Left renal pelvis (tissue), 4 donors: Measurements from ENCODE around the gene GPR6. TPM values are rescaled to one million over a fixed set of nuclear protein-coding genes. Genes with fewer than 3 reads are reported as not detected.

Source experiments
- DNase-seq, 4 donors: peaks; one replicate each; pipeline ENCODE4 v3.0.0-alpha.2; 2013; ENCODE audit warnings: low read depth in 4 of 4, low spot score in 3 of 4
- polyA plus RNA-seq, 4 donors: library from polyadenylated mRNA; unstranded; fragments of 120-200 nt; gene quantifications; one replicate each; pipeline ENCODE4 v1.2.1, GENCODE V29; 2013; ENCODE audit not compliant: insufficient read length in 4 of 4

The GPR6 gene, protein sequence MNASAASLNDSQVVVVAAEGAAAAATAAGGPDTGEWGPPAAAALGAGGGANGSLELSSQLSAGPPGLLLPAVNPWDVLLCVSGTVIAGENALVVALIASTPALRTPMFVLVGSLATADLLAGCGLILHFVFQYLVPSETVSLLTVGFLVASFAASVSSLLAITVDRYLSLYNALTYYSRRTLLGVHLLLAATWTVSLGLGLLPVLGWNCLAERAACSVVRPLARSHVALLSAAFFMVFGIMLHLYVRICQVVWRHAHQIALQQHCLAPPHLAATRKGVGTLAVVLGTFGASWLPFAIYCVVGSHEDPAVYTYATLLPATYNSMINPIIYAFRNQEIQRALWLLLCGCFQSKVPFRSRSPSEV
- not detected for polyA plus RNA-seq

DNA sequence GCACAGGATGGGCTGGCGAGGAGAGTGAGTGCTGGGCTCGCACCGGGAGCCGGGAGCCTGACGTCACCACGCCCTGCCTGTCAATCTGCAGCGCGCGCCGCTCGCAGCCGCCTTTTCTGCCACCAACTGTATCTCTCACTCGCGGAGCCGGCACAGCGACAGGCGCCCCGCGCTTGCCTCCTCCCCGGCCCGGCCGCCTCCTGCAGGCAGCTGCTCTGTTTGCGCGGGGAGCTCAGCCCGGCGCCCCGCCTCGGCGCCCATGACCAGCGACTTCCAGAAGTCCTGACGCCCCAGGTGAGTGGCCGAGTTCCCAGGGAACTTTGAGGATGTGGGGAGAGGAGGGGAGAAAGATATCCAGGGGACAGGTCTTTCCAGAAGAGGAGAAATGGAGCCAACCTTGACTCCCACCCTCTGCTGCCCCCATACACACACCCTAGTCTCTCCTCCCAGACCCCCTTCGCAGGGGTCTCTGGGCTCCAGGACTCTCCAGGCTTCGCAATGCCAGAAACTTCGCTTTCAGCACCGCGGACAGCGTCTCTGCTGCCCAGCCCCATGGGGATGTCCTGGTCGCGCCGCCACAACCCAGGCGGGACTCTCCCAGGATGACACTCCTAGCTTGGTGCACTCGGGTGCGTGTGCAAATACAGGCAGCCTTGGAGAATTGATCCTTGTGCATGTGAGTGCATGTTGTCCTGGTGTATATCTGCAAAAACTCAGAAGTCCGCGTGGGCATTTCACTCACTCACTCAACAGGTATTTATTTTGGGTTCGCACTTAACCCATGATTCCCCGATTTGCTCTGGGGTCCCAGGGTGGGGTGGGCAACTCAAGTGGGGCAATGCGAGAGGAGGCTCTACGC lies at the start of gene GPR6:
Gene GPR6, plus strand, starts transcription at position 138 of the 859 bp plus-strand sequence. CDS start 802 bp downstream, outside the sequence.
- DNase-seq, result peak; percentile 55 to 79 (median 62)

DNA sequence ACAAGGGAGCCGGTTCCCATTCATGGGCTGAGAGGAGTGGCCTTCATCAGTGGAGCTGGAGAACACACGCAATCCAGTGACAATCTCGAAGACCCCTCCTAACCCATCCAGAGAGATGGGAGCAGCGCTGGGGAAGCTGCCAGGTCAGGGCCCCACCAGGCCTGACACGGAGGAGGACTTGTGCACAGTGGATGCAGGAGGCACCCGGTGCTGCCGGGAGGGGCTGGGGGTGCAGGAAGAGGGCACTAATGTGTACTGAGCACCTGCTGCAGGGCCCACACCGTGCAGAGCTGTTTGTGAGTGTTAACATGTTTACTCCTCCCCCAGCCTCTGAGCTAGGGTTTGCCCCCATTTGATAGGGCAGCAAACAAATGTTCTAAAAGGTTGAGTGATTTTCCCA lies 43.8 kb upstream of the GPR6 start:
- no peak for DNase-seq

DNA sequence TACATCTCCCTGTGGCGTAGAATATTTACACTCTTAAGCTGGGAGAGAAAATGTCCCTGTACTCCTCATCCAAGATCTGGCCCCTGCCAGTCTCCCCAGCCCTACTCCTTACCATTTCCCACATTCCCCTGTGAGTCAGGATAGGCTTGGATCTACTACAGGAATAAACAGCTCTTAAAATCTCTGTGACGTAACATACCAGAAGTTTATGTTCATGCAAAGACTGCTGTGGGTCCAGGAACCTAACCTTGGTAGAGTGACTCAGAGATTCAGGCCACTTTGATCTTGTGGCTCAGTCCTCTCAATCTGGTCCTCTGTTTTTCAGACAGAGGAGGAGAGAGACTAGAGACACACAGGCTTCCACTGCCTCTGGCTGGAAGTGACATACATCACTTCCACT lies 38.5 kb upstream of the GPR6 start:
- DNase-seq, result no peak

DNA sequence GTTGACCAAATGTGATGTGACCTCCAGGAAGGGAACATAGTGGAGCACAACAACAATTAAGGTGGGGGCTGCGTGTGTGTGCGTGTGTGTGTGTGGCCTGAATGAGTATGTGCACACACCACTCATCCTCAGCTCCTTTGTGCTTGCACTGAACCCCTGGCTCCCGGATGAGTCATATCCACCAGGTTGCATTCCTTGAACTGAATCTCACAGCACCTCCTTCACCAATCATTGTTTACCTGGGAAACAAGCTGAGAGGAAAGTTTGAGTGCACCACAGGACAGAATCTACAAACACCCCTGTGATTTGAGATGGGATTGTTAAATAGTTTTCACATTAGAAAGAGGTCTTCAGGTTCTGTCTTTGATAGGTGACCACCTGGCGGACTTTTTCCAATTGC lies 33.7 kb upstream of the GPR6 start:
- DNase-seq, result no peak

DNA sequence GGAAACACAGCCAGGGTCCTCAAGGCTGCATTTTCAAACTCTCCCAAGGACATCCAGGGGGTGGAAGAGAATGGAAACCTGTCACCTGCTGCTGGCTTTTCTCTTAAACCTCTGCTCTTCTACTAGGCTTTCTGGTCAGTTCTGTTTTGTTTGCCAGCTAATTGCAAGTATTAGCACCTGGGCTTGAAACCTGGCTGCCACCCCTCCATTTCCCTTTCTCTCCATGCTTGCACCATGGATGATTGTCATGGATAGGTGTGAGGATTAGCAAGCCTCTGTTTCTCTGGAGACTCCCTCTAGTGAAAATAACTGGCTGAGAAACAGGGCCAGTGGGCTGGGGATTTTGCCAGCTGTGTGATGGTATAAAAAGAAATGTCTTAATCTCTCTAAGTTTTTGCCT lies 33.0 kb upstream of the GPR6 start:
- no peak for DNase-seq

DNA sequence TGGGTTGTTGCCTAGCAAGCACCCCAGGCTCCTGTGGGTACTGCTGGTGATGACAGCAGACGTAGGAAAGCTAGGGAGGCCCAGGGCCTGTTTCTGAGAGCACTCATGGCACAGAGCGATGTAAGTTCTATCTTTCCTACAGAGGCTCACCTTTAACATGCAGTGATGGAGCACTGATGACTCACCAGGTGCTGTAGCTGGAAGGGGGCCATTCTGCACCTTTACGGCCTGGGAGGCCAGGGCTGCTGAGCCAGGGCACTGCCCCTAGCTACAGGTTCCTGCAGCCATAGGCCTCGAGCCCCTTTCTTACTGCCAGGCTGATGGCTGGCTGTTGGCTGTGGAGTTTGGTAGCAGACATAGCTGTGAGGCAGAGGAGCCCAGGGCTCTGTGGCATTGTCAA lies 31.1 kb upstream of the GPR6 start:
- DNase-seq, result no peak

DNA sequence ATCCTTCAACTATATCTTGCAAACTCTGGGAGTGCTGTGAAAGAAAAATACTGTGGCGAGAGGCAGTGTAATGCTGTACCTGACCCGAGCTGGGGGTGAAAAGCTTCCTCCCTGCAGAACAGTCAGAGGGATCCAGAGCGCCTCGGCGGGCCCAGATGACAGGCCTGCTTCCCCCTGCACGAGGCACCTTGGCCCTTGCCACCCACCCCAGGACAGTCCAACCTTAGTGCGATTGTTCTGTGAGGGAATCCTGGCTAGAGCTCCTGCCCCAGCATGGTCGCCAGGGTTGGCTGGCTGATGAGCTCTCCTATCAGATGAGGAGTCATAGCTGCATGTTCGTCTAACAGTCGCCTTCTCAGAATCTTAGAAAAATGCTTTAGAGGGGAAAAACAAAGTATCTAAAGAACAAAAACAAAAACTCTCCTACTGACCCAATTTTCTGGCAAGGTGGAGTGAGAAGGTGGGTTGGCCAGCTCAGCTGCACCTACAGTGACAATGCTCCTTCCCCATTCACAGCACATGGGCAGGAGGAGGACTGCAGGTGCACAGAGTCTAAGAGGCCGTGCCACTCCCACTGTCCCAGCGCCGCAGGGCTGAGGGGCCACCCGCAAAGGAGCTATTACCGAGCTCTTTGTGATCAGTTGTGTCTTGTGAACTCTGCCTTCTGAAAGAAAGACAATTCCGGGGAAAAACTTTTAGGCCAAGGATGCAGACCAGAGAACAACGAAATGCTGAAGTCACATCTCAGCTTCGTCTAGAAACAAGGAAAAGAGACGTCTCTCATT lies 28.6 kb upstream of the GPR6 start:
- DNase-seq, result no peak

DNA sequence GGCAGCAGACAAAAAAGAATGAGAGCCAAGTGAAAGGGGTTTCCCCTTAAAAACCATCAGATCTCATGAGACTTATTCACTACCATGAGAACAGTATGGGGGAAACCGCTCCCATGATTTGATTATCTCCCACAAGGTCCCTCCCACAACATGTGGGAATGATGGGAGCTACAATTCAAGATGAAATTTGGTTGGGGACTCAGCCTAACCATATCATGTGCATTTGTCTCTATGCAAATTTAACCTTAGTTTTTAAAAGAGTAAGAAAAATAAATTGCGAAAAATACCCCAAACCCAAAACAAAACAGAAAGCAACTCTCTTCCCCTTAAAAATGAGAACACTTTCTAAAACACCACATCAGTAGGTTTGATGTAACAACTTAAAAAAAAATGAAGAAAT lies 22.6 kb upstream of the GPR6 start:
- DNase-seq, result no peak

DNA sequence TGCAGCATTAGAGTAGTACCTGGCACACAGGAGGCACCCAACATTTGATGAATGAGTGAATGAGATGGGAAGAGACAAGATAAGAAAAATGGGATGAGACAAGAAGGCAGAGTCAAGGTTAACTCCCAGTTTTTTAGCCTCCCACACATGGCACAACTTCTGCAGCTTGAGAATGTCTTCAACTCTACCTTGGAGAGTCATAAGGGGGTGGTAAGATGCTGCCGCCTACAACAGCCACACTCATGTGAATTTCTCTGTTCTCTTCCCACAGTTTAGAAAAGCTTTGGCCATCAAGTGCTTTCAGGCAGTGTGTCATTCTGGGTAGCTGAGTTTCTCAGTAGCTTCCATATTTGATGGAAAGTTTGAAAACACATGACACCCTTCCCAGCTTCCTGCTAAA lies 19.5 kb upstream of the GPR6 start:
- DNase-seq, result no peak

DNA sequence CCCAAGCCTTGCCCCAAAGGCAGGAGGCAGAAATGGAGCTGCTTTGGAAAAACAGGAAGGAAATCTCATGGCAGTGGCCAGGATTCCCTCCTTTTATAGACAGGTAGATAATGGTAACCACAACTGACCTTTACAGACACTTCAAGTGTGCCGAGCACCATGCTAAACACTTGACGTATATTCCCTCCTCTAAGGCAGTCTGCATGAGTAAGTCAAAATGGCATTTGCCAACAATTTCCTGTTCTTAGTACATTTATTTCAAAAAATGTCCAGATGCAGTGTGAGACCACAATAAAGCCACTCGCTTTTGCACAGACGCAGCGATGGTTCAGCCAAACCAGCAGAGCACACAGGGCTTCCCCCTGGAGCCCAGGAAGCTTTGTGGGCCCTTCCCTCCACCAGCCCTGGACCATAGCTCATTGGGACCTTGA lies 16.5 kb upstream of the GPR6 start:
- no peak for DNase-seq

DNA sequence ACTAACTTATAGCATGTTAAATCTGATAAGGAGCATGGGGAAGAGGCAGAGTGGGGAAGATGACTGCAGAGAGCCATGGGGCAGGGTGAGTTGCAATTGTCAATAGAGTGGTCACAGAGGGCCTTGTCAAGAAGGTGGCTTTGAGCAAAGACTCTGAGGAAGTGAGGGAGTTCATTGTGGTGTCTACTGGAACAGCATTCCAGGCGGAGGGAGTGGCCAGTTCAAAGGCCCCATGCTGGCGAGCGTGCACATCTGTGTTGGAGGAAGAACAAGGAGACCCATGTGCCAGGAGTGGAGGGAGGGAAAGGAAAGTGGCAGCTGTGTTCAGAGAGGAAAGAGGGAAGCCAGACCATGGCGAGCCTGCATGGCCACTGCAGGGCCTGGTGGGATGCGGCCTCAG lies 15.8 kb upstream of the GPR6 start:
- no peak for DNase-seq

DNA sequence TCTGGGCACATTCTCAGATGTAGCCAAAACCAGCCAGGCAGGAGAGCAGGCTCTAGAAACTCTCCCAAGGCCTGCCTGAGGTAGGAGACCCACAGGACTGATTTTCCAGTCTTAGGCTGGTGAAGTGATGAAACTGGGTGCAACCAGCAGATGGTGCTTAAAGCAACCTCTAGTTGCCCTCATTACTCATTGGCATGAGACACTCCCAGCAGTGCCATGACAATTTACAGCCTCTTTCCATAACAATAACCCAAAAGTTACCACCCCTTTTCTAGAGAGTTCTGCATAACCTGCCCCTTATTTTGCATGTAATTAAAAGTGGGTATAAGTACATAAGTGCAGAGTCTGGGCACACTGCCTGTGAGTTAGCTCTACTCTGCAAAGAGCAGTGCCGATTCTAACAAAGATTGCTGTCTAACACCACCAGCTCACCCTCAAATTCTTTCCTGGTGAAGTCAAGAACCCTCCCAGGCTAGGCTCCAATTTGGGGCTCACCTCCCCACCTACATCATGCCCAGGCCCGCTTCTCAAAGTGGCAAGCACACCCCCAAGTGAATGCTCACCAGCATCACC lies 14.4 kb upstream of the GPR6 start:
- DNase-seq, result no peak

DNA sequence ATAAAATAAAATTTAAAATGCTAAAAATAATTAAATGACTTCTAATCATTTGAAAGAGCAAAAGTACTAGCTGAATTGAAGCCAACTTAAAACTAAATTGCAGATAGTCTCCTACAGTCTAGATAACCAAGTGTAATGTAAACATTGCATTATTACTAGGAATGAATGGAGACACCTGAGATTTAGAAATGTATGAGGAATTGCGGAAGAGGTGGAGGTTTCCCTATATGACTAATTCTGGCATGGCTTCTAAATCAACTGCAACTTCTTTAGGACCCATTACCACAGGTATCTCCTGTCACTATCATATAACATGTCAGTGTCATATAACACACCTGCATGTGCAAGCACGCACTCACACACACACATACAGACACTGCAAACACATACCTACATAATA lies 13.2 kb upstream of the GPR6 start:
- no peak for DNase-seq

DNA sequence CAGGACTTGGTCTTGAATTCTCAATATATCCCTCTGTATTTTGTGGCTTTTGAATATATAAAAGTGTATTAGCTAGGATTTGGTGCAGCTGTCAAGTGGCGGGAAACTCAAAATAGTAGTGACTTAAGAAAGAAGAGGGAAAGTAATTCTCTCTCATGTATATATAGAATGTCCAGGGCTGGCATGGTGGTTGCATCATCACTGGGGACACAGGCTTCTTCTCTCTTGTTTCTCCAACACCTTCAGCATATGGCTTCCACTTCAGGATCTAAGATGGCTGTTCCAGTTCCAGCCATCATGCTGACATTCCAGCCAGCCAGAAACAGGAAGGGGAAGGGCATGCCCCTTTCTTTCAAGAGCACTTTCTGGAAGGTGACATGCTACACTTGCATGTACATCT lies 11.8 kb upstream of the GPR6 start:
- DNase-seq, result no peak

DNA sequence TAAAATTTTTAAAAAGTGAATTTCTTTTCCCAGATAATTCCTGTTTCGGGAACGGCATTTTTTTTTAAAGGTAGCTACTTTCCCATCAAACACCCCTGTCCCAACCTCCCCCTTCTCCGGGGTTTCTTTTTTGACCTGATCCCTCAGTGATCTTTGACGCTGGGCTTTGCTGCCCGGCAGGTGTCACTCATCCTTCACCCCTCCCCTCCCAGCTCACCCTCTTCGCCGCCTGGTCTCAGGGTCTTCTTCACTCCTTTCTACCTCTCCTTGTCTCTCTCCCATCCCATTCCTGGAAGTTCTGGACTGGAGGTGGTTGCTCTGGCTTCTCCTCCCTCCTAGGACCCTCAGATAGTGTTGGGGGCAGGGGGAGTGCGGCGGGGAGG lies 329 bp upstream of the GPR6 start:
- DNase-seq, result no peak

DNA sequence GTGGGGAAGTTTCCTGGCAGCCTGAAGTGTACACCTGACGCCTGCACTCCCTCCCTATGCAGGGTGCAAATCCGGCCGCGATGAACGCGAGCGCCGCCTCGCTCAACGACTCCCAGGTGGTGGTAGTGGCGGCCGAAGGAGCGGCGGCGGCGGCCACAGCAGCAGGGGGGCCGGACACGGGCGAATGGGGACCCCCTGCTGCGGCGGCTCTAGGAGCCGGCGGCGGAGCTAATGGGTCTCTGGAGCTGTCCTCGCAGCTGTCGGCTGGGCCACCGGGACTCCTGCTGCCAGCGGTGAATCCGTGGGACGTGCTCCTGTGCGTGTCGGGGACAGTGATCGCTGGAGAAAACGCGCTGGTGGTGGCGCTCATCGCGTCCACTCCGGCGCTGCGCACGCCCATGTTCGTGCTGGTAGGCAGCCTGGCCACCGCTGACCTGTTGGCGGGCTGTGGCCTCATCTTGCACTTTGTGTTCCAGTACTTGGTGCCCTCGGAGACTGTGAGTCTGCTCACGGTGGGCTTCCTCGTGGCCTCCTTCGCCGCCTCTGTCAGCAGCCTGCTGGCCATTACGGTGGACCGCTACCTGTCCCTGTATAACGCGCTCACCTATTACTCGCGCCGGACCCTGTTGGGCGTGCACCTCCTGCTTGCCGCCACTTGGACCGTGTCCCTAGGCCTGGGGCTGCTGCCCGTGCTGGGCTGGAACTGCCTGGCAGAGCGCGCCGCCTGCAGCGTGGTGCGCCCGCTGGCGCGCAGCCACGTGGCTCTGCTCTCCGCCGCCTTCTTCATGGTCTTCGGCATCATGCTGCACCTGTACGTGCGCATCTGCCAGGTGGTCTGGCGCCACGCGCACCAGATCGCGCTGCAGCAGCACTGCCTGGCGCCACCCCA lies 1.2 kb downstream of the GPR6 start:
- DNase-seq, result no peak

DNA sequence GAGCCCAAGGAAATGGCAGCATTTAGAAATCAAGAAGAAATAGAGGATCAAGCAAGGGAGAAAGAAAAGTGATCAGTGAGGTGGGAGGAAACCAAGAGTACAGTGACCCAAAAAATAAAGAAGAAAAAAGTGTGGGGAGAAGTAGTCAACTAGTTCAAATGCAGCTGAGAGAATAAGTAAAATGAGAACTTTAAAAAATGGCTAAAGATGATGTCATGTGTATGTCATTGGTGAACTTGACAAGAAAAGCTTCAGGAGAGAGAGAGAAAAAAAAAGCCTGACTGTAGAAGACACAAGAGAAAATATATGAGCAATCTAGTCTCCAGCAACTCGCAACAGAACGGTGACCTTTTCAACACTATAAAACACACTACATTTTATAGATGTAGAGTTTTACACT lies 6.3 kb downstream of the GPR6 start:
- DNase-seq, result no peak

DNA sequence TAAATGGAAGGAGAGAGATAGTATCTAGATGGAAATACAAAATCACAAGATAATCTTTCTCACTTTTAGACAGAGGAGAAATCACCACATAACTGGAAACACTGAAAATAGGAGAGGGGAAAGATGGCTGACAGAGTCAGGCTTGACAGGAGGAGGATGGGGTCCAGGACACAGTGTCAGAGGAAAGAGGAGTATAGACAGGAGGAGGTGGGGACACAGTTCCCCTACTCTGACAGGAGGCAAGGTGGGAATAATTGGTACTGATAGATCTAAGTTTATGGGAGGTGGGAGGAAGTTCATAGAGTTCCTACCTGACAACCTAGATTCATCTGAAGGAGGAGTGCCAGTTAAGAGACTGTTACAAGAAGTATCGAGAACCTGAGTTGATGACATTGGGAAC lies 9.1 kb downstream of the GPR6 start:
- DNase-seq, result no peak

DNA sequence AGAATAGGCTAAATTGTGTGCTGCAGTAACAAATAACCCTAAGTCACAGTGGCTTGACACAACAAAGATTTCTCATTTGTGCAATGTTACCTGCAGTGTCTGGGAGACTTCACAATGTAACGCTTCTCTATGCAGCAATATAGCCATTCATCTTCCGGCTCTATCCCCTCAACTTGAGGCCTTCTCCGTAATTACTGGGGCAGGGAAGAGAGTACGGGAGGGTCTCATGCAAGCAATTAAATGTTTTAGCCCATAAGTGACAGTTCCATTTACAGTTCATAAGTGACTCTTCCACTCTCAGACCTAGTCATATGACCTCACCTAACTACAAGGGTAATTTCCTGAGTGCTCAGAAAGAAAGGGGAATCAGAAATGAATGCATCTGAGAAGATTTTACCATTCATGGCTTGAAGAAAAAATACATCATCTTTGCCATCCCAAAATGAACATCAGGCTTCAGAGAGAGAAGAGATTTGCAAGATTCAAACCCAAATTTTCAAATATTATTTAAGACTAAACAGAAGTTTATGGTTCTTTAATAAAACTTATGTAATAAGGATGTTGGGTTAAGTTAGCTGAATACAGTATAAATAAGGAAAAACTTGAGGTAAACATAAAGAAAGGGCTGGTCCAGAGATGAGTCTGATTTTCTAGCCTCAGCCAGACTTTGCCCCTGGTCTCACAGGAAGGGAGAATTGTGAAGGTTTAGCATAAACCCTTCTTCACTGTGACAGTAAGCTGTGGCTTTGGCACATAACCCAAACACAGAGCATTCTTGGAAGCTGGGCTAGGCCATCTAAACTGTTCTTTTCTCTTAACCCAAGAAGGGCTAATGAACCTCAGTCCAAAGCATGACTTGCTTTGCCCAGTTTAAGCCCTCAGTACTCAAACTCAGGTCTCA lies 13.3 kb downstream of the GPR6 start:
- no peak for DNase-seq
